ENCODE measurements around the gene GJB5. TPM values are rescaled to one million over a fixed set of nuclear protein-coding genes. Genes with fewer than 3 reads are reported as not detected.

The GJB5 gene
- under 1 TPM in 4 of 6 experiments, not detected in 2; 0.59 to 0.77 (median 0.69) TPM for total RNA-seq (2021; fragmentation: NEBNext Ultra II Directional; extraction: Animal tissue kit (Norgen Biotek cat#: 25700))
- long read RNA-seq, result 0 reads

DNA sequence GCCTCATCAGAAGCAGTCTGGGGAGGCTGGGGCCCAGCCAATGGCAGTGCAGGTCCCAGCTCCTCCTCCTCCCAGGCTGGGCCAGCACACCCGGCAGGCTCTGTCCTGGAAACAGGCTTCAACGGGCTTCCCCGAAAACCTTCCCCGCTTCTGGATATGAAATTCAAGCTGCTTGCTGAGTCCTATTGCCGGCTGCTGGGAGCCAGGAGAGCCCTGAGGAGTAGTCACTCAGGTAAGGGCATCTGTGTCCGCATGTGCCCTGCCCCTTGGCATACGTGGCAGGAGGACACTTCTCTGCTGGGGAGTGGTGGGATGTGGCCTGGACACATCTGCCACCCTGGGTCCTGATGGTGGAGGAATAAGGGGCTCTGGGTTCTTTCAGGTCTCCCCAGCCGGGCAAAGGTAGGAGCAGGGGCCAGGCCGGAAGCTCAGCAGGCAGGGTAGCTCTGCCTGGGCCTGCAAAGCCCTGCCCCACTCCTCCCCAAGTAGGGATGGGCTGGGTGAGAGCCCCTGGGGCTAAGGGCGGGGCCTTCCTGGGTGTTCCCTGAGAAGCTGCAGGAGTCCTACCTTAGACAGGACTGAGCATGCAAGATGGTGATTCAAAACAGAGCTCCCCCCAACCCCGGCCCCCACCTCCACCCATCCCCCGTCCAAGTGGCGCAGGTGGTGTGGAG is at the start of gene GJB5:
Gene GJB5 (plus strand): TSS at position 84 of the 674 bp plus-strand sequence. CDS start 2,284 bp downstream, outside the sequence.
- Mint-ChIP-seq H3K36me3 (ENCODE audit: low read depth) (no peaks in the 10 kb centered on the region), H3K9me3 (no peaks in the 10 kb centered on the region), H3K4me3 (no peak within 1 kb of the TSS), H3K27ac (no peak within 1 kb of the TSS), H3K27me3 (ENCODE audit: insufficient read depth) (peaks cover 24% of the 10 kb centered on the region), H3K4me1 (ENCODE audit: low read depth) (peaks cover 6% of the 10 kb centered on the region; the same call in 1 of the 2 replicates)
- no peak for DNase-seq
- TF ChIP-seq, protein P1, sequence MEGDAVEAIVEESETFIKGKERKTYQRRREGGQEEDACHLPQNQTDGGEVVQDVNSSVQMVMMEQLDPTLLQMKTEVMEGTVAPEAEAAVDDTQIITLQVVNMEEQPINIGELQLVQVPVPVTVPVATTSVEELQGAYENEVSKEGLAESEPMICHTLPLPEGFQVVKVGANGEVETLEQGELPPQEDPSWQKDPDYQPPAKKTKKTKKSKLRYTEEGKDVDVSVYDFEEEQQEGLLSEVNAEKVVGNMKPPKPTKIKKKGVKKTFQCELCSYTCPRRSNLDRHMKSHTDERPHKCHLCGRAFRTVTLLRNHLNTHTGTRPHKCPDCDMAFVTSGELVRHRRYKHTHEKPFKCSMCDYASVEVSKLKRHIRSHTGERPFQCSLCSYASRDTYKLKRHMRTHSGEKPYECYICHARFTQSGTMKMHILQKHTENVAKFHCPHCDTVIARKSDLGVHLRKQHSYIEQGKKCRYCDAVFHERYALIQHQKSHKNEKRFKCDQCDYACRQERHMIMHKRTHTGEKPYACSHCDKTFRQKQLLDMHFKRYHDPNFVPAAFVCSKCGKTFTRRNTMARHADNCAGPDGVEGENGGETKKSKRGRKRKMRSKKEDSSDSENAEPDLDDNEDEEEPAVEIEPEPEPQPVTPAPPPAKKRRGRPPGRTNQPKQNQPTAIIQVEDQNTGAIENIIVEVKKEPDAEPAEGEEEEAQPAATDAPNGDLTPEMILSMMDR (IDR thresholded peaks at IDR 0.05), result no peak

DNA sequence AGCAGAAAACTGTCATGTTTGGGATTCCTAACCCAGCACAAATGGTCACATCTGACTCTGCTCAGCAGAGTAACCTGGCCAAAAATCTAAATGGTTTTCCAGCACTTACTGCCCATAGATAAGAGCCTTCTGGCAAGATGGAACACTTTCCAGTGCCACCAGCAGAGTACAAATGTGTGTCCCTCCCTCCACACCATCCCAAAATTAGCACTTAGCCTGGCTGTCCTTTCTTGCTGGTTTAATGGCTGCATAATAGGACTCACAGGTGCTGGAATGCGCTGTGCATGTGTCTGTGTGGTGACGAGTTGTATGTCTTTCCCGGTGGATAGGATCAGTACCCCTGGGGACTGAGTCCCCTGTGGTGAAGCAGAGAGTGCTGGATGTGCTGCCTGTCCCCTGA is 49.8 kb upstream of the GJB5 start:
- TF ChIP-seq, protein P1 (IDR thresholded peaks at IDR 0.05), result no peak
- H3K4me3 Mint-ChIP-seq, result no peak overlapping the region
- no peaks in the 10 kb centered on the region for H3K4me1 Mint-ChIP-seq (ENCODE audit: low read depth)
- no peak for DNase-seq
- H3K27ac Mint-ChIP-seq, result no peak overlapping the region
- no peaks in the 10 kb centered on the region for H3K36me3 Mint-ChIP-seq (ENCODE audit: low read depth)
- peaks cover 9% of the 10 kb centered on the region for H3K9me3 Mint-ChIP-seq
- H3K27me3 Mint-ChIP-seq (ENCODE audit: insufficient read depth), result peaks cover 2% of the 10 kb centered on the region; the same call in 1 of the 2 replicates

GRCh38 chr1:34708106-34708505 is 46.7 kb upstream of the GJB5 start:
- DNase-seq, result no peak
- H3K27me3 Mint-ChIP-seq (ENCODE audit: insufficient read depth), result peaks cover 2% of the 10 kb centered on the region; the same call in 1 of the 2 replicates
- H3K4me1 Mint-ChIP-seq (ENCODE audit: low read depth), result no peaks in the 10 kb centered on the region
- H3K27ac Mint-ChIP-seq, result no peak overlapping the region
- no peak overlapping the region for H3K4me3 Mint-ChIP-seq
- no peaks in the 10 kb centered on the region for H3K36me3 Mint-ChIP-seq (ENCODE audit: low read depth)
- TF ChIP-seq, protein P1 (IDR thresholded peaks at IDR 0.05), result no peak
- peaks cover 13% of the 10 kb centered on the region for H3K9me3 Mint-ChIP-seq

GRCh38 chr1:34709547-34709946 is 45.3 kb upstream of the GJB5 start:
- H3K4me3 Mint-ChIP-seq, result no peak overlapping the region
- H3K4me1 Mint-ChIP-seq (ENCODE audit: low read depth), result no peaks in the 10 kb centered on the region
- DNase-seq, result no peak
- no peak overlapping the region for H3K27ac Mint-ChIP-seq
- H3K36me3 Mint-ChIP-seq (ENCODE audit: low read depth), result no peaks in the 10 kb centered on the region
- peaks cover 2% of the 10 kb centered on the region for H3K27me3 Mint-ChIP-seq (ENCODE audit: insufficient read depth)
- H3K9me3 Mint-ChIP-seq, result peaks cover 13% of the 10 kb centered on the region
- TF ChIP-seq, protein P1 (IDR thresholded peaks at IDR 0.05), result no peak

GRCh38 chr1:34710812-34711211 is 44.0 kb upstream of the GJB5 start:
- H3K27ac Mint-ChIP-seq, result no peak overlapping the region
- no peak overlapping the region for H3K4me3 Mint-ChIP-seq
- TF ChIP-seq, protein P1 (IDR thresholded peaks at IDR 0.05), result no peak
- peaks cover 13% of the 10 kb centered on the region for H3K9me3 Mint-ChIP-seq
- H3K4me1 Mint-ChIP-seq (ENCODE audit: low read depth), result no peaks in the 10 kb centered on the region
- DNase-seq, result no peak
- H3K36me3 Mint-ChIP-seq (ENCODE audit: low read depth), result no peaks in the 10 kb centered on the region
- H3K27me3 Mint-ChIP-seq (ENCODE audit: insufficient read depth), result peaks cover 2% of the 10 kb centered on the region
